ENCODE data around the gene CC2D2A. TPM values are rescaled to one million over a fixed set of nuclear protein-coding genes. Genes with fewer than 3 reads are reported as not detected.

The CC2D2A gene
- total RNA-seq, 1 donor = 34.0 TPM

DNA sequence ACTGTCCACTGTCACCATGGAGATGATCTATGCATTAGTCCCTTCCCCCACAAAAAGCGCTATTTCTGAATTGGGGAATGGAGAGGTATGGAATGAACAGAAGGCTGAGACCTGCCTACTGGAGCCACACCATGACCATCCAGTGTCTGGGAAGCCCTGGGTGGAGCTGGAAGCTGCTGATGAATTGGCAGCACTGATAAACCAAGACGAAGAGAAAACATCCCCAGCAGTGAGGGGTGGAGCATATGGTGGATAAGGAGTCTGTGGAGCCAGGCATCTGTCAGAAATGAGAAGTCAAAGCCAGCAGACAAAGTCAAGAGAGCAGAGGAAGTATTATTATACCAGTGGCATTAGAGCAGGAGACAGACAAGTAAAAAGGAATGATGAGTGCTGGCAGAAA lies 13.2 kb downstream of the CC2D2A start:
- Histone ChIP-seq H3K4me2 (ENCODE audit: insufficient read depth, low read length) (no peak overlapping the region), H3K4me3 (ENCODE audit: insufficient read depth, low read length) (no peak overlapping the region), H3K27me3 (ENCODE audit: insufficient read depth, low read length) (no peaks in the 10 kb centered on the region), H3K36me3 (ENCODE audit: insufficient read depth, low read length) (peaks cover 23% of the 10 kb centered on the region), H2AFZ (ENCODE audit: low read length) (no peak overlapping the region), H3K9me3 (ENCODE audit: low read depth, low read length) (no peaks in the 10 kb centered on the region), H3K79me2 (ENCODE audit: insufficient read depth, low read length) (peaks cover 25% of the 10 kb centered on the region), H3K27ac (ENCODE audit: low read depth, low read length) (no peak overlapping the region), H3K4me1 (ENCODE audit: insufficient read depth, low read length) (peaks cover 12% of the 10 kb centered on the region), H4K20me1 (ENCODE audit: insufficient read depth, low read length) (no peaks in the 10 kb centered on the region)
- DNase-seq (ENCODE audit: insufficient read length, low spot score, missing footprints) = no peak
- TF ChIP-seq, protein P1, sequence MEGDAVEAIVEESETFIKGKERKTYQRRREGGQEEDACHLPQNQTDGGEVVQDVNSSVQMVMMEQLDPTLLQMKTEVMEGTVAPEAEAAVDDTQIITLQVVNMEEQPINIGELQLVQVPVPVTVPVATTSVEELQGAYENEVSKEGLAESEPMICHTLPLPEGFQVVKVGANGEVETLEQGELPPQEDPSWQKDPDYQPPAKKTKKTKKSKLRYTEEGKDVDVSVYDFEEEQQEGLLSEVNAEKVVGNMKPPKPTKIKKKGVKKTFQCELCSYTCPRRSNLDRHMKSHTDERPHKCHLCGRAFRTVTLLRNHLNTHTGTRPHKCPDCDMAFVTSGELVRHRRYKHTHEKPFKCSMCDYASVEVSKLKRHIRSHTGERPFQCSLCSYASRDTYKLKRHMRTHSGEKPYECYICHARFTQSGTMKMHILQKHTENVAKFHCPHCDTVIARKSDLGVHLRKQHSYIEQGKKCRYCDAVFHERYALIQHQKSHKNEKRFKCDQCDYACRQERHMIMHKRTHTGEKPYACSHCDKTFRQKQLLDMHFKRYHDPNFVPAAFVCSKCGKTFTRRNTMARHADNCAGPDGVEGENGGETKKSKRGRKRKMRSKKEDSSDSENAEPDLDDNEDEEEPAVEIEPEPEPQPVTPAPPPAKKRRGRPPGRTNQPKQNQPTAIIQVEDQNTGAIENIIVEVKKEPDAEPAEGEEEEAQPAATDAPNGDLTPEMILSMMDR (IDR thresholded peaks at IDR 0.05; ENCODE audit: extremely low read depth, low read depth, low read length) = no peak

DNA sequence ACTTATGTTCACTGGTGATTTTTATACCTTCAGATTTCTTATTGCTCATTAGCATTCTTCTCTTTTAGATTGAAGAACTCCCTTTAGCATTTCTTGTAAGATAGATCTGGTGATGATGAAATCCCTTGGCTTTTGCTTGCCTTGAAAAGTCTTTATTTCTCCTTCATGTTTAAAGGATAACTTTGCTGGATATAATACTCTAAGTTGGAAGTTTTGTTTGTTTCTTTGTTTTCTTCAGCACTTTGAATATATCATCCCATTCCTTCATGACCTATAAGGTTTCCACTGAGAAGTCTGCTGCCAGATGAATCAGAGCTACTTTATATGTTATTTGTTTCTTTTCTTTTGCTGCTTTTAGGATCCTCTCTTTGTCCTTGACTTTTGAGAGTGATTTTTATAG lies 18.5 kb downstream of the CC2D2A start:
- H3K4me2 ChIP-seq (ENCODE audit: insufficient read depth, low read length) = no peak overlapping the region
- H3K9me3 ChIP-seq (ENCODE audit: low read depth, low read length) = no peaks in the 10 kb centered on the region
- no peak overlapping the region for H3K4me3 ChIP-seq (ENCODE audit: insufficient read depth, low read length)
- TF ChIP-seq, protein P1 (IDR thresholded peaks at IDR 0.05; ENCODE audit: extremely low read depth, low read depth, low read length) = no peak
- H3K27ac ChIP-seq (ENCODE audit: low read depth, low read length) = no peak overlapping the region
- no peak overlapping the region for H2AFZ ChIP-seq (ENCODE audit: low read length)
- H3K27me3 ChIP-seq (ENCODE audit: insufficient read depth, low read length) = no peaks in the 10 kb centered on the region
- DNase-seq (ENCODE audit: insufficient read length, low spot score, missing footprints) = no peak
- H4K20me1 ChIP-seq (ENCODE audit: insufficient read depth, low read length) = peaks cover 3% of the 10 kb centered on the region
- no peaks in the 10 kb centered on the region for H3K36me3 ChIP-seq (ENCODE audit: insufficient read depth, low read length)
- peaks cover 8% of the 10 kb centered on the region for H3K4me1 ChIP-seq (ENCODE audit: insufficient read depth, low read length)
- peaks cover 22% of the 10 kb centered on the region for H3K79me2 ChIP-seq (ENCODE audit: insufficient read depth, low read length)

DNA sequence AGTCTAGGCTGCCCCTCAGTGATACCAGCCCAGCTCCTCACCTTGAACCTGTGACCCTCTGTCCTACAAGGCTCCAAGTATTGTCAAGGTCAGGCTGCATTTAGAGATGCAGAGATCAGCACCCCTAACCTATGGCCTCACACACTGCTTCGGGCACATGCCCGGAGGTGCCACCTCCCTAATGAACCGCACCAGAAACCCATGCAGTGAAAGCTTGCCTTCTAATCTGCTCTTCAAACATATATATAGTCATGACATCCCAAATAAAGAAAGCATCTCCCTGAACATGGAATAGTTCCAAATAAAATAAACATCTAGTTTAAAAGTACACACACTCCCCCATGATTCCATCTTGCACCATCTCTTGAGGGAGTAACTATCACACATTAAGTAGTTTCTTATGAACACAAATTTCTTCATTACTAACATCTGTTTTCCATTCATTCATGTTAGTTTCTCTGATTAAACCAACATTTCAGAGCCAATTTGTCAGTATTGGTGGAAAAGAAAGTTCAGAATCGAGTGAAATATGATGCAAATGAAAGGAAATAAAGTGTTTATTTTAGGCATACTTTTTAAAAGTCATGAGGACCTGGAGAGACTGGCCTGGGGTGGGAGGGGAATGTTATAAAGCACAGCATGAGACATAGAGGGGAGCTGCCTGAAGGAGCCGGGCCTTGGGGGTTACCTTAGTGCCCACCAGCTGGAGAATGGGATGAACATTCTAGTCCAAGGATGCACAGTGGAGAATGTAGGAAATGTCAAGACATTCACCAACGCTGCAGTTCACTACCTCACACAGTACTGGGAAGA lies 19.2 kb downstream of the CC2D2A start:
- H4K20me1 ChIP-seq (ENCODE audit: insufficient read depth, low read length) = peaks cover 3% of the 10 kb centered on the region
- no peak overlapping the region for H3K4me3 ChIP-seq (ENCODE audit: insufficient read depth, low read length)
- H2AFZ ChIP-seq (ENCODE audit: low read length) = no peak overlapping the region
- H3K27me3 ChIP-seq (ENCODE audit: insufficient read depth, low read length) = no peaks in the 10 kb centered on the region
- H3K4me1 ChIP-seq (ENCODE audit: insufficient read depth, low read length) = peaks cover 8% of the 10 kb centered on the region
- DNase-seq (ENCODE audit: insufficient read length, low spot score, missing footprints) = peak; percentile 65
- H3K27ac ChIP-seq (ENCODE audit: low read depth, low read length) = no peak overlapping the region
- peaks cover 20% of the 10 kb centered on the region for H3K79me2 ChIP-seq (ENCODE audit: insufficient read depth, low read length)
- no peak overlapping the region for H3K4me2 ChIP-seq (ENCODE audit: insufficient read depth, low read length)
- H3K9me3 ChIP-seq (ENCODE audit: low read depth, low read length) = no peaks in the 10 kb centered on the region
- TF ChIP-seq, protein P1 (IDR thresholded peaks at IDR 0.05; ENCODE audit: extremely low read depth, low read depth, low read length) = no peak
- no peaks in the 10 kb centered on the region for H3K36me3 ChIP-seq (ENCODE audit: insufficient read depth, low read length)

DNA sequence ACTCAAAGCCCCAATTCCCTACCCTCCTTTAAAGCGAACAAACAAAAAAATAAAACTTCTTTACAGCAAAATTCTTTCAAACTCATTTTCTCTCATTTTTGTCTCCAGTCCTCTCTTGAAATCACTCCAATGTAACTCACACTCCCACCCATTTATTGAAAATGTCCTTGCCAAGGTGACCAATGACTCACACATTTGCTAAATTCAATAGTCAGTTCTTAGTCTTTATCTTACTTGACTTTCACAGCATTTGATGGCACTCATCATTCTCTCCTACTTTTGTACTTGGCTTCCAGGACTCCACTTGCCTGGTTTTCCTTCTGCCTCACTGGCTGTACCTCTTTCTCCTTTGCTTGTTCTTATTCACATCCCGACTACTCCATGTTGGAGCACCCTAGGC lies 19.9 kb downstream of the CC2D2A start:
- no peak overlapping the region for H3K4me2 ChIP-seq (ENCODE audit: insufficient read depth, low read length)
- H3K4me1 ChIP-seq (ENCODE audit: insufficient read depth, low read length) = peaks cover 8% of the 10 kb centered on the region

More for the DNA sequence above, 19.9 kb downstream of the CC2D2A start:
- H3K27me3 ChIP-seq (ENCODE audit: insufficient read depth, low read length) = no peaks in the 10 kb centered on the region
- no peaks in the 10 kb centered on the region for H3K9me3 ChIP-seq (ENCODE audit: low read depth, low read length)
- no peak overlapping the region for H3K4me3 ChIP-seq (ENCODE audit: insufficient read depth, low read length)
- H3K36me3 ChIP-seq (ENCODE audit: insufficient read depth, low read length) = no peaks in the 10 kb centered on the region
- no peak overlapping the region for H2AFZ ChIP-seq (ENCODE audit: low read length)
- H4K20me1 ChIP-seq (ENCODE audit: insufficient read depth, low read length) = peaks cover 3% of the 10 kb centered on the region
- TF ChIP-seq, protein P1 (IDR thresholded peaks at IDR 0.05; ENCODE audit: extremely low read depth, low read depth, low read length) = no peak
- no peak for DNase-seq (ENCODE audit: insufficient read length, low spot score, missing footprints)
- peaks cover 13% of the 10 kb centered on the region for H3K79me2 ChIP-seq (ENCODE audit: insufficient read depth, low read length)
- H3K27ac ChIP-seq (ENCODE audit: low read depth, low read length) = no peak overlapping the region

Data from osteoblast (primary cell).